ENCODE data around the gene FOXRED2. TPM values are rescaled to one million over a fixed set of nuclear protein-coding genes. Genes with fewer than 3 reads are reported as not detected.

FOXRED2 gene
- polyA plus RNA-seq, 3 donors, result 25.7 to 29.8 (median 29.5) TPM

DNA sequence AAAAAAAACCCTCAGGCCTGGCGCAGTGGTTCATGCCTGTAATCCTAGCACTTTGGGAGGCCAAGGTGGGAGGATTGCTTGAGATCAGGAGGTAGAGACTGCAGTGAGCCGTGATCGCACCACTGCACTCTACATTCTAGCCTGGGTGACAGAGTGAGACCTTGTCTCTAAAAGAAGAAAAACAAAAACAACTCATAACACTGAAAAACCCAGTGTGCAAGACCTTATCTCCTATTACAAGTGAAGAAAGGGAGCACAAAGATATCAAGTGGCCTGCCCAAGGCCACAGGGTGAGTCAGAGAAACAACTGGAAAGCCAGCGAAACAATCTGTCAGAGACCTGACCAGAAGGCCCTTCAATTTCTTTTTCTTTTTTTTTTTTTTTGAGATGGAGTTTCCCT lies 27.9 kb downstream of the FOXRED2 start:
- no peak for DNase-seq

DNA sequence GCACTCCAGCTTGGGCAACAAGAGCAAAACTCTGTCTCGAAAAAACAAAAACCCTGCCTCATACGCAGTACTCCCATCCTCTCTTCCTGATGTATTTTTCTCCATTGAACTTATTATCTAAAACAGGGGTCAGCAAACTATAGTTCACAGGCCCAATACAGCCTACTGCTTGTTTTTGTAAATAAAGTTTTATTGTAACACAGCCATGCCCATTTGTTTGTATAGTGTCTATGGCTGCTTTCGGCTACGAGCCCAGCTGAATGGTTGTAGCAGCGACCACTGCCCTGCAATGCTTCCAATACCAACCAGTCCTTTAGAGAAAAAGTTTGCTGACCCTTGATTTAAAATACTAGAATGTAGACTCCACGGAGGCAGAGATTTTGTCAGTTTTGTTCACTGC lies 31.5 kb downstream of the FOXRED2 start:
- no peak for DNase-seq

DNA sequence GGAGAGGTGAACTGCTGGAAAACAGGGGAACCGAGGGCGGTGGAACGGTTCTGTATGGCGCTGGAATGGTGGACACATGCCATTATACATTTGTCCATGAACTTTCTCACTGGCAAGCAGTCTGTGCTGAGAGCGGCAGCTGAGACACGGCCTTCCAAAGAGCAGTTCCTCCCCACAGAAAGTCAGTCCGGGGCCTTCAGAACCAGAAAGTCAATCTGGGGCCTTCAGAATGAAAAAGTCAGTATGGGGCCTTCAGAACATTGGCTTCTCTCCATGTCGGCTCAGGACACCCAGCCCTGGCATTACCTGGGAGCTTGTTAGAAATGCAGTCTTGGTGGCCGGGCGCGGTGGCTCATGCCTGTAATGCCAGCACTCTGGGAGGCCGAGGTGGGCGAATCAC lies 34.2 kb downstream of the FOXRED2 start:
- DNase-seq, result no peak

DNA sequence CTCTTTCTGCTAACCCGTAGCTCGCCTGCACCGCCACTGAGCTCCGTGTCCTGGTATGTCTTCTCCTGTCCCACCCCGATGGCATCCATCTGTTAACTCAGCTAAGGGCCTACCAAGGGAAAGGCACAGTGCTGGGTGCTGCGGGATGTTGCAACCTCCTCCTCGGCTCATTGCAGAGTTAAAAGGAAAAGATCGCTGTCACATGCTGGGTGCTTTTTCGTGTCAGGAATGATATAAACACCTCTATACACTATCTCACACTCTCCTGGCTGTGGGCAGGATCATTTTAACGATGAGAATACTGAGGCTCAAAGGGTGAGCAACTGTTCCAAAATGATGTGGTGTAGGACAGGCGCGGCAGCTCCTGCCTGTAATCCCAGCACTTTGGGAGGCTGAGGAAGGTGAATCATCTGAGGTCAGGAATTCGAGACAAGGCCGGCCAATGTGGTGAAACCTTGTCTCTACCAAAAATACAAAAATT lies 35.5 kb downstream of the FOXRED2 start:
- no peak for DNase-seq

DNA sequence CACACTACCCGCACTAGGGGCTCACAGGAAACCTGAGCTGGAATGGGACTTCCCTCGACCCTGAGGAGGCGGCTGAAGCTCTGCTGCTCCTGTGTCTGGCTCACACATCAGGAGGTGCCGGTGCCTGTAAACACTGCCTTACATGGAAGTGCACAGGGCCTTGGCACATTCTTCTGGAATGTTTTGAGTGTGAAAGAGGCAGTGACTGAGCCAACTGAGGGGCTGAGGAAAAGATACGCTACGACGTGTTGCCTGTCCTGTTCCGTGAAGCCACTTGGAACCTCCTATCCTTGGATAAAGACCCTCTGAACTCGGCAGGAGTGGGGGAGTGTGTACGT lies 35.9 kb downstream of the FOXRED2 start:
- DNase-seq, result no peak

DNA sequence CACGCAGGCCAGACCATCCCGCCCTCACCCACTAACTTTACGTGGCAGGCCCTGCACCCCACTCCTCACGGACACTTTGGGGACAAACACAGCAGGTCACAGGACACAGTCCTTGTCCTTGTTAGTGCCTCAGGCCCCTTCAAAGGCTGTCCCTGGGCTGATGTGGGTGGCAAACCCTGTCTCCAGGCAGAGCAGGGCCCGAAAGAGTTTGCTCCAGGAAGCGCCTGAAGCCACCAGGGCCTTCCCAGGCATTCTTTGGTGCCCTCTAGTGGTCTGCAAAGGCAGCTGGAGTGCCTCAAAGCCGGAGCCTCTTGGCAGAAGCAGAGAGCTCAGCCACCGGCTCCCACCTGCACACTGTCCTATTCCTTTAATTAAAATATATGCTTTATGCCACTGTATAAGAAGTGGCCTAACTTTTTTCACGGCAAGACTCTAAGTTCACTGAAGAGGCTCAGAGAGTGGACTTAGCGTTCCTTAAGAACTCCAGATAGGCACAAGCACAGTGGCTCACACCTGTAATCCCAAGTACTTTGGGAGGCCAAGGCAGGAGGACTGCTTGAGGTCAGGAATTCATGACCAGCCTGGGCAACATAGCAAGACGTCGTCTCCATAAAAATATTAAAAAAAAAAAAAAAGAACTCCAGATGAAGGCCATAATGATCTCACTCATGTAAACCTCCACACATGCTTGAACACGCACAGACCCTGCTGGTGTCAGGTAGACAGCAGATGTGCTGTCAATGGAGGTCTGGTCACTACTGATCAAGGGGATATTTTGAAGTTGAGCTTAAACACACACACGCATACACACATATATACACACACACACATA lies 36.5 kb downstream of the FOXRED2 start:
- peak; percentile 80 for DNase-seq

DNA sequence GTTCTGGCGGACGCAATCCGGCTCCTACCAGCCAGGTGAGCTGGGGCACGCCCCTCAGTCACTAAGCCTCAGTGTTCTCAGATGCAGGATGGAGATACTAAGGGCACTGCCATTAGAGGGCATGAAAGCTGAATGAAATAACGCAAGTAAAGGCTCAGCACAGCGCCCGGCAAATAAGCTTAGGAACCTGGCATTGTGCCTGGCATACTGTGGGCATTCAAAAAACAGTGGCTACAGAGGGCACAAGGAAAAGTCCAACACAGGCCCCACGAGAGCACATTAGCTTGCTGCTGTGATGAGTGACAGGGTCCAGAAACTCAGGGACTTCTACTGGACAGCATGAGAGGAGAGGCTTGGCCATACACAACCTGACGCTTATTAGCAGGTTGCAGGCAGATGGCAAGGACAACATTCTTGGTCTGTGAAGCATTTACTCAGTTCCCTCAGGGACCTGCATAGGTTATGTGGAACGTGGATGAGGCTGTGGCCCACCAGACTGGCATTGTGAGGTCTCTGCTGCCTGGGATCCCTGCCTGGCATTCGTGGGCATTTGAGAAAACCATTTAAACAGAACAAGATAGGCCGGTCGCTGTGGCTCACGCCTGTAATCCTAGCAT lies 37.6 kb downstream of the FOXRED2 start:
- DNase-seq, result no peak

DNA sequence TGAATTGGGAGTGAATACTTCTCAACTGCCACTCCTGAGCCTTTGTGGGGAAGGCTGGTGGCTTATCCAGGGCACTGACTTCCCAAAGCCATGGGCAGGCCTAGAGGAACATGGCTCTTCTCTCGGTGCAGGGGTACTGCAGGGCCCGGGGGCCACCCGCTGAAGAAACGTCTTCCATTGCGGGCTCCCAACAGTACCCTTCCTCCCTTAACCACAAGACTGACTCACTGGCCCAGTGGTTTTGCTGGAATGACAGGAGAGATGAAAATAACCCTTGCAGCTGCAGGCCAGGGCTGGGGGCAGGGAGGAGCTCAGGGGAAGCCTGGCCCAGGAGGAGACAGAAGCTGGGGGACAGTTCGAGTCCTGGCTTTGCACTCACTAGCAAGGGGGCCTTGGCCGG lies 38.9 kb downstream of the FOXRED2 start:
- no peak for DNase-seq

DNA sequence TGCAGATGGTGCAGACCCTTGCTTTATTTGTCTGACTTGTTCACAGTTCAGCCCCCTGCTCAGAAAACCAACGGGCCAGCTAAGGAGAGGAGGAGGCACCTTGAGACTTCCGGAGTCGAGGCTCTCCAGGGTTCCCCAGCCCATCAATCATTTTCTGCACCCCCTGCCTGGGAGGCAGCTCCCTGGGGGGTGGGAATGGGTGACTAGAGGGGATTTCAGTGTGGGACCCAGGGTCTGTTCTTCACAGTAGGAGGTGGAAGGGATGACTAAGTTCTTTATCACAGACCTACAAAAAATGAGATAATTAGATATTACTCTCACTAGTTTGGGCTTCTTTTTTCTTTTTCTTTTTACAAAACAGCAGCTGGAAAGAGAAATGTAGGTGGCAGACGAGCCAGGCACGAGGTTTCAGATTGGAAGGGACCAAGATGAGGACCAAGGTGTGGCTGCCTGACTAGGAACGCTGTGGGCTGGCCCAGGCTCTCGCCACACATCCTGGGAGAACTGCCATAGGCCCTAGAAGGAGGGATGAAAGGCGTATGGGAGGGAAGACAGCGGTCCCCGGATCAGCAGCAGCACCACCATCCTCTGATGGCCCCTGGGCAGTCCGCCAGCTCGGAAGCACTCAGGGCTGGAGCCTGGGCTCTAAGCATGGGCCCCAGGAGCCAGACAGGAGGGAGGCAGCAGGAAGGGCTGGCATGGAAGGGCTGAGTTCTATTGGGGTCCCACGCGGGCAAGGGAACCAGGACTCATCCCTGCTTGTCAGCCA lies 39.6 kb downstream of the FOXRED2 start:
- no peak for DNase-seq

DNA sequence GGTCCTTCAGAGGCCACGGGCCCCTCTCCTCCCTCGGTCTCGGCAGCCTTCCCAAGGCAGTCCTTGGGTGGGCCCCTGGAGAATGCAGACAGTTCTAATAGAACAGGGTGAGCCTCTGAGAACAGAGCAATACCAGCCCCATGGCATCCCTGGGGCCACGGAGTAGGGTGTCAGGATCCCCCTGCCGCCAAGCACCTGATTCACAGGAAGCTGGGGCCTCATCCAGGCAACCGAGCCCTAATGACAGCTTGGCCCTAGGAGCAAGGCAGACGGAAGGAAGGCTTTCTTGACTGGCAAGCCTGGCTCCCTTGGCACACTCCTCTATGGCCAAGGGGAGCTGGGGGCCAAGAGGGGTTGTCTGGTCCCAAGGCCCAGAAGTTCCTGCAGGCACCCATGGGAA lies 40.6 kb downstream of the FOXRED2 start:
- no peak for DNase-seq

DNA sequence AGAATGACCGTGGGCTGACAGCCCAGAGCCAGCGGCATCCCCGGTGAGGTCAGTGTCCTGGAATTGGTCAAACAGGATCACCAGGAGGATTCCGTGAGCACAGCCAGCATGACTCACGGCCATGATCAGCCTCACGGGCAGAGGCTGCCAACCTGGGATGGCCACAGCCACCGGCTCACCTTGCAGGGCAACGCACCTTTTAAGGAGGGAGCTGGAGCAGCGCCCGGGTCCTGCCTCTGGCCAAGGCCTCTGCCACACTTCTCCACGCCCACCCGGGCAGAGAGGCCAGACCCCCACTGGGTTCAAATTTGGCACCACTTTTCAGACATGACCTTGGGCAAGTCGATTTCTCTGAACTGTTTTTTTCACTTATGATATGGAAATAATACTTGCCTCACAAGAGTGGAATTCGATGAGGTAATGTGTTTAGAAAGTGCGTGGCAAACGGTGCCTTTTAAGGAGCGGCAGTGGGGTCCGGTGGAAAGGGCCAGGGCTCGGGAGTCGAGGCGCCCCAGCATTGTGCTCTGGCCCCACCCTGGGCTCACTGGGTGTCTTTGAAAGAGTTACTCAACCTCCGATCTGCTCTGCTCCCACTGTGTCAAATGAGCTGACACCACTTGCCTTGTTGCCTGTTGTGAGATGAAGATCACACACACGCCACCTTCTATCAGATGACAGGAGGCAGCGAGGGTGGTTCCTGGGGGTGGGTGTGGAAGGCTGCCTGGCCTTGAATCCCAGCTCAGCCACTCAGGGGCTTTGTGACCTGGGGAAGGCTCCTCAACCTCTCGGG lies 41.4 kb downstream of the FOXRED2 start:
- DNase-seq, result no peak

DNA sequence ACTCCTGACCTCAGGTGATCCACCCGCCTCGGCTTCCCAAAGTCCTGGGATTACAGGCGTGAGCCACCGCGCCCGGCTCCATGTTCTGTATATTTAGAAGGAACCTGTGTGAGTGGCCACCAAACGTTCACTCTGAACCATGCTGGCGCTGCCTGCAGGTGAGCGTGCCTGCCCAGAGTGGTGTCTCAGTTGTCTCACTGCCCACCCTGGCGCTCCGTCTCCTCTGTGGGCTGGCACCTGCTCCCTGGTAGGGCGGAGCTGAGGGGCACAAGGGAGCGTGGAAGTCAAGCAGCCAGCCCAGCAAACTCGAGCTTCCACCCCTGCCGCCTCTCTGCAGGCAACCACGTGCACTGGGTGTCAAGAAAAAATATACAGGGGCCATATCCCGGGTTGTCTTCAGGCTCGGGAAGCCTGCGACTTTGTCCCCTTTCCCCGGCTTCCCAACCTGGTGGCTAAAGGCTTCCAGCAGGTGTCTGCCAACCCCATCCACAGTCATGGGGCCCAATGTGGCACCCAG lies 42.1 kb downstream of the FOXRED2 start:
- no peak for DNase-seq

DNA sequence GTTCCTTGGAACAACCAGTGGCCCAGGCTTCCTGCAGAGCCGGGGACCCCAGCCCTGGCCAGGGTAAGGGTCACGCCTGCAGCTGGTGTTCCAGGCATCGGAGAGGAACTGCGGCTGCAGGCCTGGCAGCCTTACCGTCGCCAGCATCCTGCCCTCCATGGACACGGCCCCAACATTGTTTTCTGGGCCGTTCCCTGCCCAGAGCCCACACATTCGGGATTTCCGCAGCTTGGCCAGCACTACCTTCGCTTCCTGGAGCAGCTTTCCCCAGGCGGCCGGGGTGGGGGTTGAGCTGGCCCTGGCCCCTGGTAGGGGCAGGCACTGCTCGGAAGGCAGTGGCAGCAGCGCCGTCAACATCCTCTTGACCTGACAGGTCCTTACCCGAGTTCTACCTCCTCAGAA lies 43.1 kb downstream of the FOXRED2 start:
- no peak for DNase-seq

DNA sequence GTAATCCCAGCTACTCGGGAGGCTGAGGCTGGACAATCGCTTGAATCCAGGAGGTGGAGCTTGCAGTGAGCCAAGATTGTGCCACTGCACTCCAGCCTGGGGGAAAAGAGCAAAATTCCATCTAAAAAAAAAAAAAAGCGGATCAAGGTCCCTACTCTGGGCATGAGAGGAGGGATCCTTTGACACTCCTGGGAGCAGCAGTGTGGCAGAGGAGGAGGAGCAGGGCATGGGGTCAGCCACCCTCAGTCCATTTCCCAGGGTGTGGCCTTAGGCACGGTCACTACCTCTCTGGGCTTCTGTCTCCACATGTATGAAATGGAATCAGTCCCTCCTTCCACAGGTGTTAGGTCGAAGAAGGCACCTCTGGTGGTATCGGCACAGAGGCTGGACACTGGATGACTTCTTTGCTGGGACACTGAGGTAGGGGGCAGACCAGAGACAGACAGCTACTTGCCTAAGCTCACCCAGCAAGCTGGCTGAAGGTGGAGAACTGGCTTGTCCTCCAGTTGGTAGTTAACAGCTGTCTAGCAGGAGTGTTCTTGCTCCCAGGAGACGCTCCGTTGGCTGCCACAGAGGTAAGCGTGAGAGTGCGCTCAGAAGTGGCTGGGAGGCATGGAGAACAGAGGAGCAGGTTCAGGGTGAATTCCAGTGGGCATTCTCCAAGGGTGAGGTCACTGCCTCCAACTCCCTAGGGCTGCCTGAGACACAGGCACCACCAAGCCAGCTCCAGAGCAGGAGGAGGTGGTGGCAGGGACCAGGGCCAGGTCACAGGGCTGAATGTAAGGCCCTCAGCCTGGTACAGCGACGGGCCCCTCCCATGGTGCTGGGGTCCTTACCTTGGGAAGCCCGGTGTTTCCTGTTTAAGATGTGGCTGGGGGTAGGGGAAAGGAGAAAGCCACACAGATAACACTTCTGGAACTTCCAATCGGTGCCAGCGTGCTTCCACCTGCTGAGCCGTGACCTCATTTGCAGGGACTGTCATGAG lies 44.9 kb downstream of the FOXRED2 start:
- DNase-seq, result peak; percentile 88

DNA sequence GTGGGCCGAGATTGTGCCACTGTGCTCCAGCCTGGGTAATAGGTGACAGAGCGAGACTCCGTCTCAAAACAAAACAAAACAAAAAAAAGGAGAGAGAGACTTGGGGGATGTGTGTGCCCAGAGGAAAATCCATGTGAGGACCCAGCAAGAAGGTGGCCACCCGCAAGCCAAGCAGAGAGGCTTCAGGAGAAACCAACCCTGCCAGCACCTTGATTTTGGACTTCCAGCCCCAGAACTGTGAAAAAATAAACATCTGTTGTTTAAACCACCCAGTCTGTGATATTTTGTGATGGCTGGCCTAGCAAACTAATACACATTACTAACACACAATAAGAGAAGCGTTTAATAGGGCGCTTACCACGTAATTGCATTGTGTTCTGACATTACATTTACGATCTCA lies 46.6 kb downstream of the FOXRED2 start:
- no peak for DNase-seq

DNA sequence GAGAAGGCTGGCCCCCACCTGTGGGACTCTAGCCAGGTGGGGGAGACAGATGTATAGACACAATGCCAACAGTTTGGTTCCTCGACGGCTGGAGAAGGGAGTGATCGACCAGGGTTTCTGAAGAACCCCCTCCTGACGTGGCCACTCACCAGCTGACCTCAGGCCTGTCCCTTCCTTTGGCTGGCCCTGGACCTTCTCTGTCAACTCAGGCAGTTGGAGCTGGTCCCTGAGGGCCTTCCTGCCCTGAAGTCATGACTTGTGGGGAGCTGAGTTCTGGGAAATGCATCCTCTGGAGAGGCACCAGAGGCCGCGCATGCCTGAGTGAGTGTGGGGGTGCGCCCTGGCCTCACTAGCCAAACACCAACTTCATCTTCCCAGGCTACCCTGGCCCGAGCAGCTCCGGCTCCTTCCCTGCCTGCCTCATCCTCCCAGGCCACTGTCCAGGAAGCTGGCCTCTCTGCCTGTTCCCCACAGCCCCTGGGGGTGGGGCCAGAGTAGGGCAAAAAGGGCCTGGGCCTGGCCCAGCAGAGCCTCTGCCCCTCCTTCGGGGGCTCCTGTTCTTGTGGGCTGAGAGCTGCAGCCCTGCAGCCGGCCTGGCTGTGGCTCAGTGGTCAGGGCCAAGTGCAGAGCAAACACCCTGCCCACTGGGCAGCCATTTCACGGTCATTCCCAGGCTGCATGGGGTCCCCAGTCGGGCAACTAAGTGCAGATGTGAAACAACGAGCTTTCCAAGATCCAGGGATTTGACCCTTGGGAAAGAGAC lies 49.0 kb downstream of the FOXRED2 start:
- no peak for DNase-seq

DNA sequence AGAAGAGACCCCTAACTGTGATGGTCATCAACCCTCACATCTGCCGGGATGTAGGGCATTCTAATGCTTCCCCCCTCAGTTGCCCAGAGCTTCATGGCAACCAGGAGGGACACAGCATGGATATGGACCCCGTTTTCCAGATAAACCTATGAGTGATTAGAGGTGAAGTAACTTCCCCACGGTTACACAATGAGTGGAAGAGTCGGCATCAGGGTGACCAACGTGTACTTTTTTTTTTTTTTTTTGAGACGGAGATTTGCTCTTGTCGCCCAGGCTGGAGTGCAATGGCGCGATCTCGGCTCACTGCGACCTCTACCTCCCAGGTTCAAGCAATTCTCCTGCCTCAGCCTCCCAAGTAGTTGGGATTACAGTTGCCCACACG lies 50.4 kb downstream of the FOXRED2 start:
- DNase-seq, result no peak

DNA sequence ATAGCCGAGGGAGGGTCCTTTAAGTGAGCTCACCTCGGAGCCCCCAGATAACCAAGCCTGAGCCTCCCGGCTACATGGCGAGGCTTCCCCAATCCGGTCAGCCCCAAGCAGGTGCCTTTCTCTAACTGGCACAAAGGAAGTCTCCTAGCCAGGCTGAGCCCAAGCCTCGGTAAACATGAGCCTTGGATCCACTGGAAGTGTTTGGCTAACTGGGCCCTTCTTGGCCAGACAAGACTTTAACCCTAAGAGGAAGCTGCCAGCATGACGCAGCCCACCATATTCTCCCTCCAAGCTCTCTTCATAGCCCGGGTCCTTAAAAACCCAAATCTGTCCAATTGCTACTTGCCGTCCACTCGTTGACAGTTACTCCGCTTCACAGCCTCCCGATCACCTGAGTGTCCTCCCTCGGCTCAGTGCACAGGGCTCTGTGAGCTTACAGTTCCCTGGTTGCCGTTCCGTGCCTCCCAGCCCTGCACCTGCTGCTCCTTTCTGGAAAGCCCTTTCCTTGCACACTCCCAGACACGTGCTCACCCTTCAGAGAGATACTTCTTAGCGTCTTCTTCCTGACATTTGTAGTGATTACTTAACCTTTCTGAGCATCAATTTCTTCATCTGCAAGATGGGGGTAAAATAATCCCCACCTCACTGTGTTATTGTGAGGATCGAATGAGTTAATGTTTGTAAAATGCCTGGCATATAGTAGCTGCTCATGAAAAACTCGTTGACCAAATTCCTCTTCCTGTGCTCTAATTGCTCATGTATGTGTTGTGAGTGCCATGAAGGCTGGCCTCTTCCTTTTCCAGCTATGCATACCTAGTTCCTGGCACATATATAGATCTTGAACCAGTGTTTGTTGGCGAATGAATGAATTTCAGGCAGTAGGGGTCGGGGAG lies 51.0 kb downstream of the FOXRED2 start:
- no peak for DNase-seq
